HEK293 (cell line): ENCODE results near the gene AJUBA.

ENCODE experiments used
- SALL2 ChIP-seq: fragments of 450-650 bp; formaldehyde crosslinking; IDR thresholded peaks from 2 replicates; pipeline ENCODE4 v1.5.0; 2017; ENCODE audit warnings: missing biosample characterization, mild to moderate bottlenecking, missing genetic modification characterization, borderline replicate concordance
- ZBTB17 ChIP-seq: fragments of 450-650 bp; formaldehyde crosslinking; IDR thresholded peaks from 2 replicates; pipeline ENCODE4 v1.5.1; 2016; ENCODE audit warnings: missing biosample characterization, missing genetic modification characterization
- TF ChIP-seq, protein P1 (sequence below): fragments of 450-650 bp; IDR thresholded peaks from 2 replicates; pipeline ENCODE4 v1.5.1; 2018; ENCODE audit warnings: missing biosample characterization, mild to moderate bottlenecking, missing genetic modification characterization
- TF ChIP-seq, protein P2 (sequence below): fragments of 450-650 bp; formaldehyde crosslinking; IDR thresholded peaks from 2 replicates; pipeline ENCODE4 v1.5.1; 2016; ENCODE audit warnings: missing biosample characterization, missing genetic modification characterization

DNA sequence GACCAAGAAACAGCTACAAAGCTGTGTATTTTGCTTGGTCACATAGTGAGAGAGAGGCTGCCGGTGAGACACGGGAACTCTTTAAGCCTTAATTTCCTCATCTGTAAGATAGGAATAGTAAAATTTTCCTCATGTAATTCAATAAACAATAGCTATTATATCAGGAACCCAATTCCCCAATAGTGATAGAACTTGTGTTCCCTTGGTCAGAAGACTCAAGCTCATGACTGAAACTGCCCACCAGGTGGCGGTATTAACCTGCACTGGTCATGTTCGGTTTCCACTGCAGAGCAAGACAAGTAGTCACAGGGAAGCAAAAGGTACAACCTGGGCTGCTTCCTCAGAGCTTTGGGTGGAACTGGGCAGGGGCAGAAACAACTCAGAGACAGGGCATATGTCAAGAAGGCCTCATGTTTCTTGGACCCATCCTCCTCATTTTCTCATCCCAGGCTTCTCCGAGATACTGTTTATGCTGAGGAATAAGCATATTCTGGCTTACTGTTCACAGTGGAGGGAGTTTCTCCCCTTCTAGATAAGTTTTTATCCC, 4.2 kb upstream of the AJUBA start:
- TF ChIP-seq ZBTB17 (tag by site-specific recombination) (no peak), SALL2 (tag by site-specific recombination) (no peak)
- TF ChIP-seq, protein P1, sequence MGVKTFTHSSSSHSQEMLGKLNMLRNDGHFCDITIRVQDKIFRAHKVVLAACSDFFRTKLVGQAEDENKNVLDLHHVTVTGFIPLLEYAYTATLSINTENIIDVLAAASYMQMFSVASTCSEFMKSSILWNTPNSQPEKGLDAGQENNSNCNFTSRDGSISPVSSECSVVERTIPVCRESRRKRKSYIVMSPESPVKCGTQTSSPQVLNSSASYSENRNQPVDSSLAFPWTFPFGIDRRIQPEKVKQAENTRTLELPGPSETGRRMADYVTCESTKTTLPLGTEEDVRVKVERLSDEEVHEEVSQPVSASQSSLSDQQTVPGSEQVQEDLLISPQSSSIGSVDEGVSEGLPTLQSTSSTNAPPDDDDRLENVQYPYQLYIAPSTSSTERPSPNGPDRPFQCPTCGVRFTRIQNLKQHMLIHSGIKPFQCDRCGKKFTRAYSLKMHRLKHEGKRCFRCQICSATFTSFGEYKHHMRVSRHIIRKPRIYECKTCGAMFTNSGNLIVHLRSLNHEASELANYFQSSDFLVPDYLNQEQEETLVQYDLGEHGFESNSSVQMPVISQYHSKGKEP (tag by site-specific recombination) = no peak
- TF ChIP-seq, protein P2, sequence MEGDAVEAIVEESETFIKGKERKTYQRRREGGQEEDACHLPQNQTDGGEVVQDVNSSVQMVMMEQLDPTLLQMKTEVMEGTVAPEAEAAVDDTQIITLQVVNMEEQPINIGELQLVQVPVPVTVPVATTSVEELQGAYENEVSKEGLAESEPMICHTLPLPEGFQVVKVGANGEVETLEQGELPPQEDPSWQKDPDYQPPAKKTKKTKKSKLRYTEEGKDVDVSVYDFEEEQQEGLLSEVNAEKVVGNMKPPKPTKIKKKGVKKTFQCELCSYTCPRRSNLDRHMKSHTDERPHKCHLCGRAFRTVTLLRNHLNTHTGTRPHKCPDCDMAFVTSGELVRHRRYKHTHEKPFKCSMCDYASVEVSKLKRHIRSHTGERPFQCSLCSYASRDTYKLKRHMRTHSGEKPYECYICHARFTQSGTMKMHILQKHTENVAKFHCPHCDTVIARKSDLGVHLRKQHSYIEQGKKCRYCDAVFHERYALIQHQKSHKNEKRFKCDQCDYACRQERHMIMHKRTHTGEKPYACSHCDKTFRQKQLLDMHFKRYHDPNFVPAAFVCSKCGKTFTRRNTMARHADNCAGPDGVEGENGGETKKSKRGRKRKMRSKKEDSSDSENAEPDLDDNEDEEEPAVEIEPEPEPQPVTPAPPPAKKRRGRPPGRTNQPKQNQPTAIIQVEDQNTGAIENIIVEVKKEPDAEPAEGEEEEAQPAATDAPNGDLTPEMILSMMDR = peak; percentile 77; the same call in 1 of the 2 replicates
